Calu3 (cell line): Measurements from ENCODE around the gene ENTPD1. TPM values are rescaled to one million over a fixed set of nuclear protein-coding genes. Genes with fewer than 3 reads are reported as not detected.

Experiments used
- BruUV-seq: library from RNA; stranded (reverse); fragments of 400-500 nt; replicated peaks from 2 replicates; lab custom pipeline; 2021; lab: Mats Ljungman, UMichigan
- CTCF ChIA-PET: fragments of 300-600 bp; sonication (Branson Sonifier 250); formaldehyde crosslinking; loops from one replicate; lab custom pipeline; 2022; ENCODE audit warnings: antibody characterized with exemption; lab: Charles Lee
- DNase-seq: peaks from one replicate; pipeline ENCODE4 v3.0.0; 2022
- H3K27ac Mint-ChIP-seq: one replicate; pipeline ENCODE4 v1.8.0; 2022; ENCODE audit warnings: mixed read lengths; ENCODE audit not compliant: unreplicated experiment
- H3K27me3 Mint-ChIP-seq: one replicate; pipeline ENCODE4 v1.8.0; 2022; ENCODE audit warnings: mixed read lengths; ENCODE audit not compliant: unreplicated experiment
- H3K36me3 Mint-ChIP-seq: one replicate; pipeline ENCODE4 v1.8.0; 2022; ENCODE audit warnings: mild to moderate bottlenecking, moderate library complexity, mixed read lengths; ENCODE audit not compliant: insufficient read depth, unreplicated experiment
- H3K4me1 Mint-ChIP-seq: one replicate; pipeline ENCODE4 v1.8.0; 2022; ENCODE audit warnings: mild to moderate bottlenecking, low read depth, mixed read lengths; ENCODE audit not compliant: unreplicated experiment
- H3K4me3 Mint-ChIP-seq: one replicate; pipeline ENCODE4 v1.8.0; 2022; ENCODE audit warnings: mild to moderate bottlenecking, low read depth, moderate library complexity, mixed read lengths; ENCODE audit not compliant: unreplicated experiment
- H3K9me3 Mint-ChIP-seq: one replicate; pipeline ENCODE4 v1.8.0; 2022; ENCODE audit warnings: low read depth, mixed read lengths; ENCODE audit not compliant: unreplicated experiment
- intact Hi-C: fragments of 100-400 bp; cut with micrococcal nuclease; formaldehyde crosslinking; loops from one replicate; pipeline ENCODE4 v1.10.0; 2022; ENCODE audit not compliant: unreplicated experiment
- total RNA-seq: library from RNA; stranded (reverse); gene quantifications from 2 replicates; pipeline ENCODE4 v1.2.3, GENCODE V29; 2022
- TF ChIP-seq, protein P1 (sequence below): fragments of 200-600 bp; IDR thresholded peaks from one replicate; pipeline ENCODE4 v1.8.0; 2022; ENCODE audit warnings: antibody characterized with exemption; ENCODE audit not compliant: unreplicated experiment

Gene ENTPD1
- total RNA-seq, 1 experiment from 2014 or later = 0.92 TPM

DNA sequence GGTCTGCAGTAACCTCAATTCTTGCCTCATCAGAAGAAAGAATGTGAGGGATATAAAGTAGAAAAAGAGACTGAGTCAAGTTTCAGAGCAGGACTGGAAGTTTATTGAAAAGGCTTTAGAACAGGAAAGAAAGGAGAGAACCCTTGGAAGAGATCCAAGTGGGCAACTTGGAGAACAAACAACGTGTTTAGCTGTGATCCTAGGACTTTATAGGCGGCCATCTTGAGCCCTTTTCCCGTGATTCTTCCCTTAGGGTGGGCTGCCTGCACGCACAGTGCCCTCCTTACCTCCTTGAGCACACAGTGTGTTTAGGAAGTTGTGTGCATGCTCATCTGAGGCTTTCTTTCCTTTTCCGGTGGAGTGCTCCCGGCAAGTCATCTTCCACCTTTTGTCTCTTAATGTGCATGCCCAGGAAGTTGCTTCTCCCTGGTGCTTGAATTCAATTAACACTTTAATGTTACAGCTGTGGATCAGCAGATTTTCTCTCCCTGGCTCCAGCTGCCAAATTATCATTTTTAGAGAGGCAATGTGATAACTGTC is 59.8 kb downstream of the ENTPD1 start:
- no peaks in the 10 kb centered on the region for H3K27me3 Mint-ChIP-seq
- peaks cover 40% of the 10 kb centered on the region for H3K4me1 Mint-ChIP-seq
- no peak overlapping the region for H3K27ac Mint-ChIP-seq
- TF ChIP-seq, protein P1, sequence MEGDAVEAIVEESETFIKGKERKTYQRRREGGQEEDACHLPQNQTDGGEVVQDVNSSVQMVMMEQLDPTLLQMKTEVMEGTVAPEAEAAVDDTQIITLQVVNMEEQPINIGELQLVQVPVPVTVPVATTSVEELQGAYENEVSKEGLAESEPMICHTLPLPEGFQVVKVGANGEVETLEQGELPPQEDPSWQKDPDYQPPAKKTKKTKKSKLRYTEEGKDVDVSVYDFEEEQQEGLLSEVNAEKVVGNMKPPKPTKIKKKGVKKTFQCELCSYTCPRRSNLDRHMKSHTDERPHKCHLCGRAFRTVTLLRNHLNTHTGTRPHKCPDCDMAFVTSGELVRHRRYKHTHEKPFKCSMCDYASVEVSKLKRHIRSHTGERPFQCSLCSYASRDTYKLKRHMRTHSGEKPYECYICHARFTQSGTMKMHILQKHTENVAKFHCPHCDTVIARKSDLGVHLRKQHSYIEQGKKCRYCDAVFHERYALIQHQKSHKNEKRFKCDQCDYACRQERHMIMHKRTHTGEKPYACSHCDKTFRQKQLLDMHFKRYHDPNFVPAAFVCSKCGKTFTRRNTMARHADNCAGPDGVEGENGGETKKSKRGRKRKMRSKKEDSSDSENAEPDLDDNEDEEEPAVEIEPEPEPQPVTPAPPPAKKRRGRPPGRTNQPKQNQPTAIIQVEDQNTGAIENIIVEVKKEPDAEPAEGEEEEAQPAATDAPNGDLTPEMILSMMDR = no peak
- CTCF ChIA-PET = no interaction called here
- no peaks in the 10 kb centered on the region for H3K9me3 Mint-ChIP-seq
- H3K36me3 Mint-ChIP-seq = peaks cover 7% of the 10 kb centered on the region
- intact Hi-C loops = no loop called here
- BruUV-seq = no TSS peak
- DNase-seq = no peak
- no peak overlapping the region for H3K4me3 Mint-ChIP-seq

DNA sequence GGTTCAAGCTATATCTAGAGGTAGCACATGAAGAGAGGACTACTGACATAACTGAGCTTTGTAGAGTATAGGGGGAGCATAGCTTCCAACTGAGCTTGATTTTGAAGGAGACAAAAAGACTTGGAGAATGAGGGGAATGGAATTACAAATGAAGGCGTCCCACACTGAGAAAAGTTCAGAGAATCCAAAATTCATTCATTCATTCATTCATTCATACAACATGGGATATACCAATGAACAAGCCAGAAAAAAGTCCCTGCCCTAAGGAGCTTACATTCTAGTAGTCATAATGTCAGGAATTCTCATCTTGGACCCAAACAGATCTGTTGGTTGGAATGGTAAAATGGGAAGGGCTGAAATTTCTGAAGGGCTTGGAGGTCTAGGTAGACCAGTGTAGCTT is 62.0 kb downstream of the ENTPD1 start:
- DNase-seq = no peak
- TF ChIP-seq, protein P1 = no peak
- no peaks in the 10 kb centered on the region for H3K9me3 Mint-ChIP-seq
- no TSS peak for BruUV-seq
- CTCF ChIA-PET = interaction anchor here (3.2 kb wide), 1 partner anchor 124 kb away, joined by 12 read pairs; the partner anchor contains the start of gene TCTN3
- H3K36me3 Mint-ChIP-seq = peaks cover 7% of the 10 kb centered on the region
- H3K4me1 Mint-ChIP-seq = peaks cover 40% of the 10 kb centered on the region
- H3K27ac Mint-ChIP-seq = no peak overlapping the region
- intact Hi-C loops = no loop called here
- H3K4me3 Mint-ChIP-seq = no peak overlapping the region
- H3K27me3 Mint-ChIP-seq = no peaks in the 10 kb centered on the region

DNA sequence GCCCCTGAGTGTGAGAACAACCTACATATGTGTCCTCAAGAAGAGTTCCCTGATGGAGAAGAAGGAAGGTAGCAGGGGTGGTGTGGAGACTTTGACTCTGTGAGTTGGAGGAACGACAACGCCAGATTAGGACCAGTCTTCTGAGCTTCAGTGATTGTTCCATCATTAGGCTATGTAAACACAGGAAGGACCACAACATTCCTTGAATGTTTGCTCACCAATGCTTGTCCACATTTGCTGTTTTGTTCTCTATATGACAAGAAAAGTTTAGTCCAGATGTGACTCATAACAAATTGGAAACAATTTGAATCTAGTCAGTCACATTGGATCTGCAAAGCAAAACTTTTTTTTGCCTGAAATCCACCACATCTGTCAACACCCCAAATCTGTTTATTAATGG is 62.7 kb downstream of the ENTPD1 start:
- Mint-ChIP-seq H3K36me3 (peaks cover 7% of the 10 kb centered on the region), H3K4me3 (no peak overlapping the region), H3K27me3 (no peaks in the 10 kb centered on the region), H3K27ac (no peak overlapping the region), H3K4me1 (peaks cover 37% of the 10 kb centered on the region), H3K9me3 (no peaks in the 10 kb centered on the region)
- no peak for DNase-seq
- intact Hi-C loops = no loop called here
- TF ChIP-seq, protein P1 = no peak
- CTCF ChIA-PET = interaction anchor here (1.5 to 3.2 kb wide), 2 partner anchors 23 to 124 kb away, joined by 4 to 12 read pairs; partner anchors contain the start of gene TCTN3
- no TSS peak for BruUV-seq

DNA sequence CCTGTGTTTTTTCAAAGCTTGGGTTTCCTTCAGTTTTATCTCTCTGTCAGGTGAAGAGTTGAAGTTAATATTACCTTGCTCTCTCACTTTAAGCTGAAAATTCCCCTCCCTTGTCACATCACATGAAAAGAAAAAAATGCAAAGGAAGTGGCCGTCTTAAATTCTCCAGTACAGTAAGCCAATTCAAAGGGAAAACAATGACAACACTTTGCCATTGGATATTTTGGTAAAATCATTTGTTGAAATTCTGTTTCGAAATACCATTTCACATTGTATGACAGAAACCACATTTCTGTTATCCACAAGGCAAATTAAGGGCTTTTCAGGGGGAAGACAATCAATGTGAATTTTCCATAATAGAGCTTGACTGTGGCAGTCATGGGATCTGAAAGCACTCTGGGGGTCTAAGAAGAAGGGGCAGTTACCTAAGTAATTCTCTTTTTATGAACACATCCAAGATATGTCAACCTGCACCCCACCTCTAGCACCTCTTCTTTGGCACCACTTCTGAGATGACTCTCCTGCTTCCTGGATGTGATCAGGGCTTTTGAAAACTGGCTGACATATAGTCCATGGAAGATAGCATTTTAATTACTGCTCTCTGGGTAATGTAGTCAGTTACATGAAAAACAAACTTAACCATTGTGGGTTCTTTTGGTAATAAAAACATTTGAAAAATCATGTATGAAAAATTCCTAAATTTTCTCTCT is 63.8 kb downstream of the ENTPD1 start:
- intact Hi-C loops = no loop called here
- H3K27ac Mint-ChIP-seq = no peak overlapping the region
- TF ChIP-seq, protein P1 = no peak
- CTCF ChIA-PET = interaction anchor here (1.5 to 3.2 kb wide), 2 partner anchors 22 to 126 kb away, joined by 4 to 12 read pairs; partner anchors contain the start of gene TCTN3
- peaks cover 26% of the 10 kb centered on the region for H3K4me1 Mint-ChIP-seq
- no peak for DNase-seq
- H3K9me3 Mint-ChIP-seq = no peaks in the 10 kb centered on the region
- peaks cover 7% of the 10 kb centered on the region for H3K36me3 Mint-ChIP-seq
- BruUV-seq = no TSS peak
- no peak overlapping the region for H3K4me3 Mint-ChIP-seq
- H3K27me3 Mint-ChIP-seq = no peaks in the 10 kb centered on the region
